HG03442 (cell line): ENCODE data around the gene SEC22B.
"Not testable (repeated sequence)": the region's sequence is repeated elsewhere in the genome, so short reads cannot be mapped to it uniquely, and the experiment has no call there.

ENCODE experiments used
- ATAC-seq: cut with Tn5 transposase; IDR thresholded peaks from one replicate; pipeline ENCODE4 v1.9.1; 2021; ENCODE audit warnings: mild to moderate bottlenecking, moderate library complexity; ENCODE audit not compliant: unreplicated experiment

The SEC22B gene

GRCh38 chr1:120117371-120118177 is 58.7 kb downstream of the SEC22B start:
- peak; percentile 77 for ATAC-seq

- ATAC-seq, result not testable (repeated sequence)
These were observed 60.2 kb downstream of the SEC22B start for GRCh38 chr1:120116094-120116493.

- ATAC-seq, result not testable (repeated sequence)
These were observed 63.2 kb downstream of the SEC22B start for GRCh38 chr1:120113134-120113533.

- not testable (repeated sequence) for ATAC-seq
These were observed 64.1 kb downstream of the SEC22B start for GRCh38 chr1:120112212-120112611.

GRCh38 chr1:120111771-120112170 is 64.5 kb downstream of the SEC22B start:
- ATAC-seq, result not testable (repeated sequence)

- not testable (repeated sequence) for ATAC-seq
These were observed 65.3 kb downstream of the SEC22B start for GRCh38 chr1:120111008-120111407.

- not testable (repeated sequence) for ATAC-seq
These were observed 66.7 kb downstream of the SEC22B start for GRCh38 chr1:120109656-120110055.

GRCh38 chr1:120109180-120109579 is 67.1 kb downstream of the SEC22B start:
- not testable (repeated sequence) for ATAC-seq

- not testable (repeated sequence) for ATAC-seq
These were observed 71.0 kb downstream of the SEC22B start for GRCh38 chr1:120105288-120105687.

- ATAC-seq, result not testable (repeated sequence)
These were observed 72.6 kb downstream of the SEC22B start for GRCh38 chr1:120103768-120104167.

GRCh38 chr1:120101593-120101992 is 74.7 kb downstream of the SEC22B start:
- not testable (repeated sequence) for ATAC-seq
